GM23338 (cell line): Measurements from ENCODE around the gene ADAMTSL5.

Experiments
- CREB1 ChIP-seq: fragments of 250-450 bp; sonication (Bioruptor Pico); IDR thresholded peaks from 2 replicates; pipeline ENCODE4 v1.5.0; 2020; ENCODE audit warnings: low read depth, mild to moderate bottlenecking, moderate library complexity
- CTCF ChIP-seq, 2 experiments: fragments of 200-600 bp in 1 of 2; sonication (generic) in 1 of 2; conservative IDR thresholded peaks; 2 replicates each; pipeline versions ENCODE4 v1.5.1 to v1.6.1; 2016 to 2017; ENCODE audit warnings: antibody characterized with exemption in 2 of 2, low read depth in 2 of 2, mild to moderate bottlenecking in 2 of 2, moderate library complexity in 1 of 2
- EZH2phosphoT487 ChIP-seq: fragments of 200-600 bp; sonication (generic); IDR thresholded peaks from one replicate; pipeline ENCODE4 v1.8.1; 2018; ENCODE audit warnings: antibody characterized with exemption; ENCODE audit not compliant: unreplicated experiment
- POLR2AphosphoS5 ChIP-seq: IDR thresholded peaks from 2 replicates; pipeline ENCODE4 v1.6.1; 2016; ENCODE audit warnings: antibody characterized with exemption, low read depth
- REST ChIP-seq: IDR thresholded peaks from one replicate; pipeline ENCODE4 v1.6.1; 2018; ENCODE audit warnings: antibody characterized with exemption; ENCODE audit not compliant: unreplicated experiment

- TF ChIP-seq CREB1 (CRISPR knock-in tag) (no peak), REST (no peak), CTCF (conservative IDR thresholded peaks at IDR 0.05; ENCODE audit: low read depth in 2 of 2) (no peak), EZH2phosphoT487 (no peak), POLR2AphosphoS5 (no peak)
Measured at GRCh38 chr19:1553415-1553814, 40.6 kb upstream of the ADAMTSL5 start.
